Measurements from ENCODE around the gene ZNF503. TPM values are rescaled to one million over a fixed set of nuclear protein-coding genes. Genes with fewer than 3 reads are reported as not detected.

The ZNF503 gene
- polyA plus RNA-seq, 6 donors from 2014 or later, result not detected

GRCh38 chr10:75428434-75429158 is 27.0 kb upstream of the ZNF503 start:
- Mint-ChIP-seq H3K27ac (peak overlapping the region in 1 of 6 donors; percentile 9), H3K9me3 (no peaks in the 10 kb centered on the region), H3K36me3 (no peaks in the 10 kb centered on the region), H3K4me3 (peak overlapping the region in 2 of 8 donors; percentile 12 to 40), H3K27me3 (peaks cover 47 to 51% (median 48%) of the 10 kb centered on the region in 3 donors), H3K4me1 (peaks cover 3 to 19% (median 15%) of the 10 kb centered on the region in 3 donors)
- ATAC-seq (ENCODE audit: low read depth in 2 of 2), result no peak
- DNase-seq, result no peak

- no peak overlapping the region for H3K27ac Mint-ChIP-seq
- ATAC-seq (ENCODE audit: low read depth in 2 of 2) (no peak), DNase-seq (no peak)
- H3K4me1 Mint-ChIP-seq, result peaks cover 3 to 19% (median 15%) of the 10 kb centered on the region in 3 donors
- H3K4me3 Mint-ChIP-seq, result peak overlapping the region in 1 of 8 donors; percentile 20
- peaks cover 41 to 51% (median 47%) of the 10 kb centered on the region in 3 donors for H3K27me3 Mint-ChIP-seq
- peaks cover 0 to 6% of the 10 kb centered on the region in 2 donors for H3K36me3 Mint-ChIP-seq
- H3K9me3 Mint-ChIP-seq, result peaks cover 0 to 4% (median 0%) of the 10 kb centered on the region in 7 donors
Observed at GRCh38 chr10:75427951-75428350, 26.4 kb upstream of the ZNF503 start.

- Mint-ChIP-seq H3K4me3 (no peak overlapping the region), H3K4me1 (peaks cover 2 to 10% (median 8%) of the 10 kb centered on the region in 3 donors), H3K27me3 (peaks cover 31 to 44% (median 40%) of the 10 kb centered on the region in 3 donors), H3K36me3 (peaks cover 0 to 10% of the 10 kb centered on the region in 2 donors), H3K27ac (no peak overlapping the region), H3K9me3 (peaks cover 0 to 6% (median 0%) of the 10 kb centered on the region in 7 donors)
- no peak for ATAC-seq (ENCODE audit: low read depth in 2 of 2)
- no peak for DNase-seq
Observed at GRCh38 chr10:75426880-75427279, 25.3 kb upstream of the ZNF503 start.

GRCh38 chr10:75425291-75426079 is 23.9 kb upstream of the ZNF503 start:
- Mint-ChIP-seq H3K9me3 (peaks cover 0 to 6% (median 0%) of the 10 kb centered on the region in 7 donors), H3K4me1 (peaks cover 0 to 5% (median 2%) of the 10 kb centered on the region in 3 donors), H3K27me3 (peaks cover 27 to 43% (median 36%) of the 10 kb centered on the region in 3 donors), H3K27ac (no peak overlapping the region), H3K36me3 (peaks cover 0 to 10% of the 10 kb centered on the region in 2 donors), H3K4me3 (no peak overlapping the region)
- ATAC-seq (ENCODE audit: low read depth in 2 of 2) (no peak), DNase-seq (no peak)

GRCh38 chr10:75424571-75424970 is 23.0 kb upstream of the ZNF503 start:
- peaks cover 18 to 40% (median 36%) of the 10 kb centered on the region in 3 donors for H3K27me3 Mint-ChIP-seq
- ATAC-seq (ENCODE audit: low read depth in 2 of 2) (no peak), DNase-seq (no peak)
- H3K9me3 Mint-ChIP-seq, result peaks cover 0 to 11% (median 0%) of the 10 kb centered on the region in 7 donors
- peaks cover 0 to 10% of the 10 kb centered on the region in 2 donors for H3K36me3 Mint-ChIP-seq
- H3K4me3 Mint-ChIP-seq, result no peak overlapping the region
- H3K4me1 Mint-ChIP-seq, result no peaks in the 10 kb centered on the region
- H3K27ac Mint-ChIP-seq, result no peak overlapping the region

- DNase-seq (no peak), ATAC-seq (ENCODE audit: low read depth in 2 of 2) (no peak)
- Mint-ChIP-seq H3K4me1 (no peaks in the 10 kb centered on the region), H3K4me3 (no peak overlapping the region), H3K36me3 (peaks cover 0 to 10% of the 10 kb centered on the region in 2 donors), H3K27me3 (peaks cover 8 to 36% (median 33%) of the 10 kb centered on the region in 3 donors), H3K9me3 (peaks cover 0 to 11% (median 0%) of the 10 kb centered on the region in 7 donors), H3K27ac (no peak overlapping the region)
Observed at GRCh38 chr10:75422913-75423312, 21.3 kb upstream of the ZNF503 start.

- Mint-ChIP-seq H3K27ac (no peak overlapping the region), H3K27me3 (peaks cover 27 to 63% (median 57%) of the 10 kb centered on the region in 3 donors), H3K36me3 (peaks cover 0 to 10% of the 10 kb centered on the region in 2 donors), H3K9me3 (peaks cover 0 to 11% (median 3%) of the 10 kb centered on the region in 7 donors), H3K4me1 (no peaks in the 10 kb centered on the region), H3K4me3 (no peak overlapping the region)
- no peak for ATAC-seq (ENCODE audit: low read depth in 2 of 2)
- DNase-seq, result no peak
Observed at GRCh38 chr10:75418712-75419111, 17.1 kb upstream of the ZNF503 start.

GRCh38 chr10:75418293-75418692 is 16.7 kb upstream of the ZNF503 start:
- no peak overlapping the region for H3K27ac Mint-ChIP-seq
- H3K9me3 Mint-ChIP-seq, result peaks cover 0 to 10% (median 3%) of the 10 kb centered on the region in 7 donors
- H3K4me1 Mint-ChIP-seq, result no peaks in the 10 kb centered on the region
- H3K4me3 Mint-ChIP-seq, result no peak overlapping the region
- peaks cover 31 to 63% (median 58%) of the 10 kb centered on the region in 3 donors for H3K27me3 Mint-ChIP-seq
- H3K36me3 Mint-ChIP-seq, result peaks cover 0 to 7% of the 10 kb centered on the region in 2 donors
- DNase-seq (no peak), ATAC-seq (ENCODE audit: low read depth in 2 of 2) (no peak)

GRCh38 chr10:75417522-75417927 is 16.0 kb upstream of the ZNF503 start:
- H3K27me3 Mint-ChIP-seq, result peaks cover 38 to 64% (median 58%) of the 10 kb centered on the region in 3 donors
- no peaks in the 10 kb centered on the region for H3K4me1 Mint-ChIP-seq
- DNase-seq, result no peak
- H3K27ac Mint-ChIP-seq, result no peak overlapping the region
- H3K4me3 Mint-ChIP-seq, result no peak overlapping the region
- H3K36me3 Mint-ChIP-seq, result no peaks in the 10 kb centered on the region
- ATAC-seq (ENCODE audit: low read depth in 2 of 2), result no peak
- peaks cover 0 to 4% (median 2%) of the 10 kb centered on the region in 7 donors for H3K9me3 Mint-ChIP-seq

- peaks cover 0 to 6% (median 4%) of the 10 kb centered on the region in 3 donors for H3K4me1 Mint-ChIP-seq
- DNase-seq, result no peak
- ATAC-seq (ENCODE audit: low read depth in 2 of 2), result no peak
- peaks cover 0 to 9% of the 10 kb centered on the region in 2 donors for H3K36me3 Mint-ChIP-seq
- H3K27ac Mint-ChIP-seq, result no peak overlapping the region
- H3K27me3 Mint-ChIP-seq, result peaks cover 62 to 79% (median 78%) of the 10 kb centered on the region in 3 donors
- peaks cover 2 to 13% (median 6%) of the 10 kb centered on the region in 7 donors for H3K9me3 Mint-ChIP-seq
- H3K4me3 Mint-ChIP-seq, result no peak overlapping the region
Observed at GRCh38 chr10:75414527-75414926, 13.0 kb upstream of the ZNF503 start.

GRCh38 chr10:75410132-75411005 is 8.8 kb upstream of the ZNF503 start:
- no peak overlapping the region for H3K27ac Mint-ChIP-seq
- H3K27me3 Mint-ChIP-seq, result peaks cover 73 to 81% (median 77%) of the 10 kb centered on the region in 3 donors
- no peak for DNase-seq
- ATAC-seq (ENCODE audit: low read depth in 2 of 2), result no peak
- peak overlapping the region; percentile 69 to 90 (median 83) for H3K4me3 Mint-ChIP-seq
- H3K9me3 Mint-ChIP-seq, result peaks cover 4 to 17% (median 10%) of the 10 kb centered on the region in 7 donors
- peaks cover 4 to 16% of the 10 kb centered on the region in 2 donors for H3K36me3 Mint-ChIP-seq
- H3K4me1 Mint-ChIP-seq, result peaks cover 16 to 19% (median 18%) of the 10 kb centered on the region in 3 donors

- Mint-ChIP-seq H3K36me3 (peaks cover 4 to 19% of the 10 kb centered on the region in 2 donors), H3K9me3 (peaks cover 4 to 17% (median 10%) of the 10 kb centered on the region in 7 donors), H3K27me3 (peaks cover 70 to 78% (median 75%) of the 10 kb centered on the region in 3 donors), H3K4me3 (peak overlapping the region; percentile 69 to 90 (median 83)), H3K4me1 (peaks cover 16 to 20% (median 18%) of the 10 kb centered on the region in 3 donors), H3K27ac (peak overlapping the region in 1 of 6 donors; percentile 6)
- ATAC-seq (ENCODE audit: low read depth in 2 of 2), result peak; percentile 64 to 71
- DNase-seq, result no peak
Observed at GRCh38 chr10:75408911-75409885, 7.6 kb upstream of the ZNF503 start.

Measured in naive B cell (primary cell).